Left hindlimb (tissue), 1 donor: ENCODE data around the gene CCNF.

Experiments
- DNase-seq: peaks from one replicate; pipeline ENCODE4 v3.0.0-alpha.2; 2018

The CCNF gene

DNA sequence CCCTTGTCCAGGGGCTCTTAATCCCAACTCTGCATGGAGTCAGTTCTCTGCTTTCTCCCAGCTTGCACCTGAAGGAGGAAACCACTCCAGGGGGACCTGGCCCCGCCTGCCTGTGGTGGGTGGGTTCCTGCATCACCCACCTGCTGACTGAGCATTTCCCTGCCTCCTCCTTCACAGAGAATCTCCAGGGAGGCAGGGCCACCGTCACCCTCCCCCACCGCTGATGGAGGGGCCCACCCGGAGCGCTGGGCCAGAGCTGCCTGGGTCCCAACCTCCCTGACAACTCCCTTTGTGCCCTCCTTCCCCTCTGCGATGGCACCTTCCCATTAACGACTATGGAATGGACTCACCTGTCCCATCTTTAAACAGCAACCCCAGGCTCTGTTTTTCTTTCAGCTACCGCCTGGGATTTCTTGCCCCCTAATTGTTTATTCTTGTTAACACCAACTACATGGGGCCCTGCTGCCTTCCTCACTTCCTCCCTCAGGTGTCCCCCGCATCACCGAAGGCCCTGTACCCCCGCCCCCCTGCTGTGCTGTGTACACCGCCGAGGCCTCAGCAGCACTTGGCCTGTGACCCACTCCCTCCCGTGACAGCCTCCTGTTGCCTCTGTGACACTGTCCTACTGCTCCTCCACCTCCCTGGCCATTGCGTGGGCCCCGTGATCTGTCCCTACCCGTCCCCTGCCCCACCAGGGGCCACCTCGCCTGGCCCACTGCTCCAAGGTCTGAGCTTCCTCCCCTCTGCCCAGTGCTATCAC, 29.8 kb downstream of the CCNF start:
- DNase-seq, result no peak

DNA sequence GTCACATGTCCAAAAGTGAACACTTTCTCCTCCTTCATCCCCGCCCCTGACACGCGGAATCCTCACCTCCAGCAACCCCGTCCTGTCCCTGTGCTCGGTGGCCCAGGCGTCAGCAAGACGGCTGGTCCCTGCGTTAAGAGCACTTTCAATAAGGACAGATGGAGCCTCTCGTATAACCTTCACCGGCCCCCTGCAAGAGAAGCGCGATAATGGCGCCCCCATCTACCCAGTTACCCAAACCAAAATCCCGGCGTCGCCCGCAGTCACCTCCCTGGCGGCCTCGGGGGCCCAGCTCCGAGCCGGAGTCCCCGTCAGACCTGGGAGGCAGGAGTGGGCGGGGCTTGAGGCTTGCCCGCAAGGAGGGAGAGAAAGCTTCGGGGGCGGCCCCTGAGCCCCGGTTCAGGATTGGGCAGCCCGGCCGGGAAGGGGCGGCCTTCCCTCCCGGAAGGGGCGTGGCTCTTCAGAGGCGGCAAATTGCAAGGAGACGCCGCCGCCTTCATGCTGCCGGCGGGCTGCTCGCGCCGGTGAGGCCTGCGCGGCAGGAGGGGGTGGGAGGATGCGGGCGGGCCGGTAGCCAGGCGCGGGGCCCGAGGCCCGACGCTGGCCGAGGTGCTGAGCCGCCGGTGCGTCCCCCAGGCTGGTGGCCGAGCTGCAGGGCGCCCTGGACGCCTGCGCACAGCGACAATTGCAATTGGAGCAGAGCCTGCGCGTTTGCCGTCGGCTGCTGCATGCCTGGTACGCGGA, 30.6 kb downstream of the CCNF start, which contains the start of gene TEDC2:
TEDC2 (plus strand) TSS at position 463 of the 744 bp plus-strand sequence; CDS start at position 499, 36 bp downstream.
- peak; percentile 96 for DNase-seq

DNA sequence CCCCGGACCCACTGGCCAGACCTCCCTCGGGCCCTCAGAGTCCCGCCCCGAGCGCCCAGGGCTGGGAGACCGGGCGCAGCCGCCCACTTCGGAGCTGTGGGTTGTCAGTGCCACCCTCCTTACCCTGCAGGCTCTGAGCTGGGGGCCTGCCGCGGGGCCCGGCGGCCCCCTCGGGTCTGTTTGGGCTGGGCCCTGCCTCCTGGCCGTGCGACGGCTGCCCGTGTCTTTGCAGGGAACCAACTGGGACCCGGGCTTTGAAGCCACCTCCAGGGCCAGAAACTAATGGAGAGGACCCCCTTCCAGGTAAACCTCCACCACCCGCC, 31.1 kb downstream of the CCNF start:
- no peak for DNase-seq

DNA sequence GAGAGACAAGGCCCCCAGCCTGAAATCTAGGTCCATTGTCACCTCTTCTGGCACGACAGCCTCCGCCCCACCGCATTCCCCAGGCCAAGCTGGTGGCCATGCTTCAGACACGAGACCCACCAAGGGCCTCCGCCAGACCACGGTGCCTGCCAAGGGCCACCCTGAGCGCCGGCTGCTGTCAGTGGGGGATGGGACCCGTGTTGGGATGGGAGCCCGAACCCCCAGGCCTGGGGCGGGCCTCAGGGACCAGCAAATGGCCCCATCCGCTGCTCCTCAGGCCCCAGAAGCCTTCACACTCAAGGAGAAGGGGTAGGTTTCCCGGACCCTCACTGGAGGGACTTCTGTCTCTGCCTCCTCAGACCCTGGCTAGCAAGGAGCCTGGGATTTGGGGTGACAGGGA, 31.7 kb downstream of the CCNF start:
- no peak for DNase-seq

DNA sequence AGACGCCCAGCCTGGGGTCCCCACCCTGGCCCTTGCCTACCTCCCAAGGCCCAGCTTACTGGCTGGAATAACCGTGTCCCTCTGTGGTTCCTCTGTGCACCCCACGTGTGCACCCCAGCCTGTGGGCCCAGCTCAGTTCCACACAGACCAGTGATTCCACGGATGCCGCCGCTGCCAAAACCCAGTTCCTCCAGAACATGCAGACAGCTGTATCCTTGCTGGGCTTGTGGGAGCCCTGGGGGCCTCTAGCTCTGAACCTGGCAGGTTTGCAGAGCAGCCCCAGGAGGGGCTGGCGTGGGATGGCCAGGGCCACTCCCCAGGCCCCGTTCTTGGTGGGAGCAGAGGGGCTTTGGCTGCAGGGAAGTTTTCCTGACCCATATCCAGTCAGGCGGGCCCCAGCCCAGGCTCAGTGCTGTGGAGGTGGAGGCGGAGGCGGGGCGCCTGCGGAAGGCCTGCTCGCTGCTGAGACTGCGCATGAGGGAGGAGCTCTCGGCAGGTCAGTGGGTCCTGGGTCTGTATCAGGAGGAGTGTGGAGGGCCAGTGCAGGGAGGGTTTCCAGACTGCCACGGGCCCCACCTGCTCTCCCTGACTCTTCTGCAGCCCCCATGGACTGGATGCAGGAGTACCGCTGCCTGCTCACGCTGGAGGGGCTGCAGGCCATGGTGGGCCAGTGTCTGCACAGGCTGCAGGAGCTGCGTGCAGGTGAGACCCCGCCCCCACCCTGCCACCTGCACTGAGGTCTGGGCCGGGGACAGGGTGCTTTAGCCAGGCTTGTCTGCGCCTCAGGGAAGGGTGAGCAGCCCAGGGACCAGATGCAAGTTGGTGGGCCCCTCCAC, 33.0 kb downstream of the CCNF start:
- no peak for DNase-seq

DNA sequence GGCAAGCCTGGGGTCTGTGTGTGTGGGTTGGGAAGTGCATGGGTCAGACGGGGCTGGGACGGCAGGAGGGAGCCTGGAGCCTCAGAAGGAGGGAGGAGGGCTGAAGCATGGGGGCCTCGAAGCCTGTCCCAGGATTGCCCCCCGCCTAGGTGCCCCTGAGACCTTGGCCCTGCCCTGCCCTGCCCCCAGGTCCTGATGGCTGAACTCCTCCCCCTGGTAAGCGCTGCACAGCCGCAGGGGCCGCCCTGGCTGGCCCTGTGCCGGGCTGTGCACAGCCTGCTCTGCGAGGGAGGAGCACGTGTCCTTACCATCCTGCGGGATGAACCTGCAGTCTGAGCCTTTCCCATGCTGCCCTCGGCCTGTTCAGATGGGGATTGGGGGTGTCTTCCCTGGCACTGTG, 35.1 kb downstream of the CCNF start:
- no peak for DNase-seq

DNA sequence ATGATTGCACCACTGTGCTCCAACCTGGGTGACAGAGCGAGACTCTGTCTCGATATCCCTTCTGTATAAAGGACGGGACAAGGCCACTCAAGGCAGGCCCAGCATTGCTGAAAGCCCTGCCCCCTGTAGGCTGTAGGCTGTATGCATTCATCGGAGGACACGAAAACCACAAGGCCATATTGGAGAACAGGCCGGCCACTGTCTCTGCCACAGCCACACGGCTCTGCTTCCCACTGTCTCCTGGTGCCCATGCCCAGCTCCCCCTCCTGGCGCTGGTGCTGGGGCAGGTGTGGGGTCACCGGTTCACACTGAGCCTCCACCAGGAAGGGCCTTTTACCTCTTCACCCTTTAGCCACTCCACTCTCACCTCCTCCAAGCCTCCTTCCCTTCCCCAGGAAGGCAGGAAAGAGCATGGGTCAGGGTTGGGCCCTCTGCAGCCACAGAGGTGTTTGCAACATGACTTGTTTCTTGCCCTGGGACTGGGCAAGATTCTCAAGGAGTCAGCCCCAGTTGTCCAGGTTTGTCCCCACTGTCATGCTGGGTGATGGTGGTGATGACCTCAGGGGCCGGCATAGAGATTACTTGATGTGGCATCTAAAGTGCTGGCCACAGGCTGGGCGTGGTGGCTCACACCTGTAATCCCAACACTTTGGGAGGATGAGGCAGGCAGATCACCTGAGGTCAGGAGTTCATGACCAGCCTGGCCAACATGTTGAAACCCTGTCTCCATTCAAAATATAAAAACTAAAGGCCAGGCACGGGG, 36.6 kb downstream of the CCNF start:
- no peak for DNase-seq

DNA sequence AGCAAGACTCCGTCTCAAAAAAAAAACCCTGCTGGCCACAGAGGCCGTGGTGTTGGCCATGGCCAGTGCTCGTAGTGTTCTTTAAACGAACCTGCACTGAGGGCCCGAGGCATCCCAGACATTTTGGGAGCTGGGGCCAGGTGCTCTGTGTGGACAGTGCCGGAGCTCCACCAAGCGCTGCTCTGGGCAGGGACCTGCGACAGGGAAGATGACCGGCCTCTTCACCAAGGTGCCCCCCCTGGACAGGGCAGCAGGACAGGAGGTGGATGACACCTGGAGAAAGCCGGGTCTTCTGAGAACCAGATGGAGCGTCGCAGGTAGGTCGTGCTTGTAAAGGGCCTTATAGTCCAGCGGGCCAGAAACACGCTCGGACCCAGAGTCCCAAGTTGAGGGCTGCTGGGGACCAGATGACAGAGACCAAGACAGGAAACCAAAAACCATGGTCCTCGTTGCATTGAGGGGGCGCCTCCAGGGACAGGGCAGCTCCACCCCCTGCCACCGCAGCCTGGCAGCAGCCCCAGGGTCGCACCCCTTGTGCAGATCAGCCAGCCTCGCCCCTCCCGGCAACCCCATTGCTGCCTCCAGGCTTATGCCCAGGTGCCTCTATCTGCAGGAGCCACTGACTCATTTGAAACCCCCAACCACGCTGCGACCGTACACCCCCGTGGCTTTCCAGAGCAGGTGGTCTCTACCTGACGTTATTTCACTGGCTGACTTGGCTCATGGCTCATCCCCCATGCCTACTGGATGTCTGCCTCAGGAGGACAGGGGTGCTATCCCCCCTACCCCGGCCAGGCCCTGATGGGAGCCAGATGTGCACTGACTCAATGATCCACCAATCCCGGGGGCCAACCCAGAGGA, 37.6 kb downstream of the CCNF start:
- DNase-seq, result no peak

DNA sequence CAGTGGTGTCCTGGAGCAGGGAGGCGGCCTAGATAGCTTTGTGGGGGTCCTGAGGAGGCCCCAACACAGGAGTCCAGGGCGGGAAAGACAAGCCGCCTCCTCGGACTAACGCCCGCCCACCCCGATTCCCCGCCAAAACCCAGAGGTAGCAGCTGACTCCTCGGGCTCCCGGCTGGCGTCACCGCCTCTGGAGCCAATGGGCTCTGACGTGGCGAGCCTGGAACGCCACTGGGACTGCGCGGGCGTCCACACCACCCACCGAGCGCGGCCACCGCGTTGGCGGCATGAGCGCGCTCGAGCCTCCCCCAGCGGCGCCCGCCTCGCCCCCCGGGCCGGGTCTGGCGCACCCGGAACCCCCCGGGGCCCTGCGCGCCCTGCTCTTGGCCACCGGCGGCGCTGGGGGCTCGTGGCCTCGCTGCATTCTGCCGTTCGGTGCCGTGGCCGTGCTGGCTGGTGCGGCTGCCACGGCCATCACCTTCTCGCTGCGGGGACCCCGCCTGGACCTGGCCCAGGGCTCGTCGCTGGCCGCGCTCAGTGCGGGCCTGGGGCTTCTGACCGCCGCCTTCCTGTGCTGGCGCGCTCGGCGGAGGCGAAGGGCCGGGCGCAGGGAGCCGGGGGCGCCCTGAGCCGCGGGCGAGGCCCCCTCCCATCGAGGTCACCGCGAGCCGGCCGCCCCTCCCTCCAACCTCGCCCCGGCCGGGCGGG, 38.4 kb downstream of the CCNF start:
- peak; percentile 91 for DNase-seq

DNA sequence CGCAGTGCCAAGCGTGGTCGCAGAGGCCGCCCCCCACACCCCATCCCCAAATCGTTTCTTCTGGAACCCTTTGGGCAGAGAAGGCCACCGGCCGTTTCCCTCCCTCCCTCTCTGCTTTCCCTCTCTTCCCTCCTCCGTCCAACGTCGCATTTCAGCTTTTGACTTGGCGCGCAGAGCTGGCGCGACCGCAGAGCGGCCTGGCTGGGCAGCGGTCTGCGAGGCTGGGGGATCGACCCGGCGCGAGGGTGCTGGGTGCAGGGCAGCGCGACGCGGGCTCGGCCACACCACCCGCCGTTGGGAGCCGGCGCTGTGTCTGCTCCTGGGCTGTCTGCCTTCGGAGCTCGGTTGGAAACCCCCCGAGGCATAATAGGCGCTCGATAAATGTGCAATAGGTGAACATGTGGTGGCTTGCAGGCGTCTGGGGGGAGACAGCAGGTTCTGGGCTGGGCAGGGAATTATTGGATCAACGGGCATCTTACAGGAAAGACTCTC, 39.0 kb downstream of the CCNF start:
- DNase-seq, result peak; percentile 67

DNA sequence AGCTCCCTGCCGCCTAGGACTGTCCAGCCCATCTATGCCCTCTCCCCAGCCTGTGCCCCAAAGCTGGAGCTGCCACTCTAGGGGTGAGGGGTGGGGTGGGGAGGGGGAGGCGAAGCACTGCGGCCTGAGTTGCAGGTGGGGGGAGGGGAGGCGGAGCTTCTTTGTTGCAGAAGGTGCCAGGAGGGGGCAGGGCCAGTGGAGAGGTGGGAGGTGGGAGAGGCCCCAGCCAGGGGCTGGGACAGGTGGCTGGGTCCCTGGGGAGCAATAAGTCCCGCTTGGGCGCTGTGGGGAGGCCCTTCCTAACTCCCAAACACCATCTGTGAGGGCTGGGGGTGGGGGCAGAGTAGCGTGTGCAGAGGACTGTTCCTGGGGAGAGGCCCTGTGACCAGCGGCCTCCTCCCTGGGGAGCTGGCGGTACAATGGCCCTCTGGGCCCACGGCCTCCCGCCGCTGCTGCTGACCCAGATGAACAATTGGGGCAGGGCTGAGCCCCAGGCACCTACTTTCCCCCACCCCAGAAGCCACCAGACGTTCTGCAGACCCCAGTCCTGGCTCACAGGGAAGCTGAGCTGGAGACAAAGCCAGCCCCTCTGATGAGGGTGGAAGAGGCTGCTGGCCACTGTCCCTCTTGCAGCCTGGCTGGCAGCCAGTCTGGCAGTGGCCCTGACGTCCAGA, 39.6 kb downstream of the CCNF start:
- no peak for DNase-seq

DNA sequence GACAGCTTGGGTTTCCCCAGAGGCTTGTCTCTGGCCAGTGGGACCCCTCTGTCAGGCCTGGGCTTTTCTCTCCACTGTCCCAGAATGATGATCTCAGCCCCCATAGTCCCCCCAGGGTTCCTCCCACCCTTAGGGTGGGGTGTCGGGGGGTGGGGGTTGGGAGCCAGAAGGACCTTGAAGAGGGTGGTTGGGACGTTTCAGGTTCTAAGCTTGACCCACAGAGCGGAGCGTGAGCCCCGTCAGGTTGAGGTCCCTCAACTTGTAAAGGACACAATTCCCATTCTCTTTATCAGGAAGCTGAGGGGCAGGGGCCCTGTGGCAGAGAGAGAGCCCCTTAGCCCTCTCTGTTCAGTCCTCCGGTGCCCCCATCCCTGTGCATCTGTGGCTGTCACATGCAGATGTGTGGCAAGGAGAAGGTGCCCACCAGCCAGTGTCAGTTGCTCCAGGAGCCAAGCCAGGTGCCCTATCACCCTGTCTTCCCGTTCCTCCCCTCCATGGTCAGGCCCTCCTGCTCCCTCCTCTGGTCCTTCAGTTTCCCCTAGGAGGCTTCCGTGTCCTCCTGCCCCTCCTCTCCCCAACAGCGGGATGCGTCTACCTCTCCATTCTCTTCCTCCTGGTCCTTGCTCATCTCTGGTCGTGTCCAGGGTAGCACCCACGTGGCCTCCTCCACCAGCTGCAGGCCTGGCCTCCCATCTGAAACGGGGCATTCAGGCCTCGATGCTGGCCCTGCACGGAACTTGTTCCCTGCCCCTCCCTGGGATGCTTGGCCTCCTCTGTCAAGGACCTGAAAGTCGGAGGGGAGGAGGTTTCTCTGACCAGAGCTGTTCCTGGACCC, 40.4 kb downstream of the CCNF start:
- no peak for DNase-seq

DNA sequence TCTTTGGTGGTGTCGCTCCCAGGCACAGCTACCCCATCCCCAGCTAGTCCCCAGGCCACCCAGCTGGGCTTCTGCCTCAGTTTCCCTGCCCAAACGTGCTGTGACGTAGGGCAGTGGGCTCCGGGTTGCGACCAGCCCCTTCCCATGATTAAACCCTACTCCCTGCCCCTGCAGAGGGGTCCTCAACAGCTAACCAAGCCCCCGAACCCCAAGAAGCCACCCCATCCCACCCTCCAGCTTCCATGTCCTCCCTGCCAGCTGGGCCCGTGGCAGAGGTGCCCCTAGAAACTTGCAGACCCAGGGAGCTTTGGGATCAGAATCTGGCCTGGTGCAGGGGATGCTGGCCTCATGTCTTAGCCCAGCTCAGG, 41.0 kb downstream of the CCNF start:
- no peak for DNase-seq

DNA sequence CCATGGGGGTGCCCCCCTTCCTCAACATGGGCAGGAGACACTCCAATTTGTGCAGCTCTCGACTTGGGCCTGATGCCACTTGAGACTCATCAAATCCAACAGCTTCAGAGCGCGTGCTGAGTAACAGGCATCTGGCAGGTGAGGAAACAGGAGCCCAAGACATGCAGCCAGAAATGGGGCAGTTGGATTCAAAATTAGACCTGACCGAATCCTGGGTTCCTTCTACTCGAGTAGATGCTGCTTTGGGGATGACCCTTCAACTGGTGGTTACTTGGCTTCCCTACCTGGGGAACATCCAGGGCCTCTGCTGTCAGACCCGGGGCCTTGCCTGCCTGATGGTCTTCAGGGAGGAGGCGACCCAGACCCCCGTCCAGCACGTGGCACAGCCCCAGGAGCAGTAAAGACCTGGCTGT, 41.4 kb downstream of the CCNF start:
- DNase-seq, result no peak

DNA sequence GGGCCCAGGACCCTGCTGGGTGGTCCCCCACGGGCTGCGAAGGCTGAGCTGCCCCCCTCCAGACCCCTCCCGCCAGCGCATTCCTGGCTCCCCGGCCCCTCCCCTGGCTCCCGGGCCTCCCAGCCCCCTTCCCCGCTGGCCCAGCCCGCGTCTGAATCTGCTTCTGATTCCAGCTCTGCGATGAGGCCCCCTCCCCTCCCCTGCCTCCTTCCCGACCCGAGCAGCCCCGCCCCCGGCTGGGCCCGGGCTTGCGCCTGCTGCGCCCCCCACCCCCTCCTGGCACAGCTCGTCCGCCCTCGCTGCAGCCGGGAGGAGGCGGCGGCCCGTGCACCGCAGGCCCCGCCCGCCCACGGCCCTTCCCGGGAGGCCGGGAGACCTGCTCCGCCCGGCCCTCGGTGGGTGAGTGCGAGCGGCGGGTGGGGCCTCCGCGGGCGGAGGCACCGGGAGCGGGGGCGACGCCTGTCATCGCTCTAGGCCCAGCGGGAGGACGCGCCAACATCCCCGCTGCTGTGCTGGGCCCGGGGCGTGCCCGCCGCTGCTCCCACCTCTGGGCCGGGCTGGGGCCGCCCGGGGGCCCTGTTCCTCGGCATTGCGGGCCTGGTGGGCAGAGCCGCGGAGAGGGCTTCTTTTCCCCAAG, 41.9 kb downstream of the CCNF start, which contains the start of gene NTN3:
NTN3 (plus strand) TSS at position 282 of the 637 bp plus-strand sequence. CDS start 405 bp downstream, outside the sequence.
- DNase-seq, result peak; percentile 89

DNA sequence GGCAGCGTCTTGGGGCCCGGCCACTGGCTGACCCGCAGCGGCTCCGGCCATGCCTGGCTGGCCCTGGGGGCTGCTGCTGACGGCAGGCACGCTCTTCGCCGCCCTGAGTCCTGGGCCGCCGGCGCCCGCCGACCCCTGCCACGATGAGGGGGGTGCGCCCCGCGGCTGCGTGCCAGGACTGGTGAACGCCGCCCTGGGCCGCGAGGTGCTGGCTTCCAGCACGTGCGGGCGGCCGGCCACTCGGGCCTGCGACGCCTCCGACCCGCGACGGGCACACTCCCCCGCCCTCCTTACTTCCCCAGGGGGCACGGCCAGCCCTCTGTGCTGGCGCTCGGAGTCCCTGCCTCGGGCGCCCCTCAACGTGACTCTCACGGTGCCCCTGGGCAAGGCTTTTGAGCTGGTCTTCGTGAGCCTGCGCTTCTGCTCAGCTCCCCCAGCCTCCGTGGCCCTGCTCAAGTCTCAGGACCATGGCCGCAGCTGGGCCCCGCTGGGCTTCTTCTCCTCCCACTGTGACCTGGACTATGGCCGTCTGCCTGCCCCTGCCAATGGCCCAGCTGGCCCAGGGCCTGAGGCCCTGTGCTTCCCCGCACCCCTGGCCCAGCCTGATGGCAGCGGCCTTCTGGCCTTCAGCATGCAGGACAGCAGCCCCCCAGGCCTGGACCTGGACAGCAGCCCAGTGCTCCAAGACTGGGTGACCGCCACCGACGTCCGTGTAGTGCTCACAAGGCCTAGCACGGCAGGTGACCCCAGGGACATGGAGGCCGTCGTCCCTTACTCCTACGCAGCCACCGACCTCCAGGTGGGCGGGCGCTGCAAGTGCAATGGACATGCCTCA, 42.6 kb downstream of the CCNF start:
- no peak for DNase-seq

DNA sequence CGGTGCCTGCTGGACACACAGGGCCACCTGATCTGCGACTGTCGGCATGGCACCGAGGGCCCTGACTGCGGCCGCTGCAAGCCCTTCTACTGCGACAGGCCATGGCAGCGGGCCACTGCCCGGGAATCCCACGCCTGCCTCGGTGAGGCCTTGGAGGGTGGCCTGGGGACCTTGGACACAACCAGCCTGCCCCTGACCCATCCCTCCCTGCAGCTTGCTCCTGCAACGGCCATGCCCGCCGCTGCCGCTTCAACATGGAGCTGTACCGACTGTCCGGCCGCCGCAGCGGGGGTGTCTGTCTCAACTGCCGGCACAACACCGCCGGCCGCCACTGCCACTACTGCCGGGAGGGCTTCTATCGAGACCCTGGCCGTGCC, 43.2 kb downstream of the CCNF start:
- no peak for DNase-seq

DNA sequence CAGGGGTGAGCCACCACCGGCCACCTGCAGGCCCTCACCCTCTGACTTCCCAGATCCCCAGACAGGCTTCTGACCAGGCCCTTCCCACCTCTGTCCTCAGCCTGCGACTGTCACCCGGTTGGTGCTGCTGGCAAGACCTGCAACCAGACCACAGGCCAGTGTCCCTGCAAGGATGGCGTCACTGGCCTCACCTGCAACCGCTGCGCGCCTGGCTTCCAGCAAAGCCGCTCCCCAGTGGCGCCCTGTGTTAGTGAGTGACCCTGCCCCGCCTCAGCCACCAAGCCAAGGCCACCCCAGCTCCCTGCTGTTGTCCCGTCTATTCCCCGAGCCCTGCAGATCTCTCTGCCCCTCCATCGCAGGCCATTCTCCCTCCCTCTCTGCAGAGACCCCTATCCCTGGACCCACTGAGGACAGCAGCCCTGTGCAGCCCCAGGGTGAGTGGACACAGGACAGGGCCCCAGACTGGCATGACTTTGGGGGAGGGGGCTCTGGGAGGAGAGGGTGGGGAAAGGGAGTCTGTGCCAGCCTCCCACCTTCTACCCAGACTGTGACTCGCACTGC, 43.7 kb downstream of the CCNF start:
- no peak for DNase-seq
